BLaER1 (cell line): ENCODE results near the gene PCDHB13.
A peak's percentile ranks its signal among the peaks of the same experiment; 100 is the strongest.
"Not testable (repeated sequence)": the region's sequence is repeated elsewhere in the genome, so short reads cannot be mapped to it uniquely, and the experiment has no call there.

Experiments used
- H3K27ac ChIP-seq: shearing (Covaris generic); formaldehyde crosslinking; 2 replicates; pipeline ENCODE4 v1.8.1; 2022
- H3K27me3 ChIP-seq: shearing (Covaris generic); formaldehyde crosslinking; 2 replicates; pipeline ENCODE4 v1.8.1; 2022
- H3K36me3 ChIP-seq: shearing (Covaris generic); formaldehyde crosslinking; 2 replicates; pipeline ENCODE4 v1.8.1; 2022
- H3K4me1 ChIP-seq: shearing (Covaris generic); formaldehyde crosslinking; 2 replicates; pipeline ENCODE4 v1.8.1; 2022
- H3K4me2 ChIP-seq: shearing (Covaris generic); formaldehyde crosslinking; 2 replicates; pipeline ENCODE4 v1.8.1; 2022
- H3K4me3 ChIP-seq: shearing (Covaris generic); formaldehyde crosslinking; 2 replicates; pipeline ENCODE4 v1.8.1; 2022
- H3K9ac ChIP-seq: shearing (Covaris generic); formaldehyde crosslinking; 2 replicates; pipeline ENCODE4 v1.8.1; 2022
- H3K9me3 ChIP-seq: shearing (Covaris generic); formaldehyde crosslinking; 2 replicates; pipeline ENCODE4 v1.8.1; 2022
- H4K20me1 ChIP-seq: shearing (Covaris generic); formaldehyde crosslinking; 2 replicates; pipeline ENCODE4 v1.8.1; 2022
- Cebpa-rat ChIP-seq: shearing (Covaris generic); IDR thresholded peaks from 2 replicates; pipeline ENCODE4 v1.8.1; 2022

Gene PCDHB13

DNA sequence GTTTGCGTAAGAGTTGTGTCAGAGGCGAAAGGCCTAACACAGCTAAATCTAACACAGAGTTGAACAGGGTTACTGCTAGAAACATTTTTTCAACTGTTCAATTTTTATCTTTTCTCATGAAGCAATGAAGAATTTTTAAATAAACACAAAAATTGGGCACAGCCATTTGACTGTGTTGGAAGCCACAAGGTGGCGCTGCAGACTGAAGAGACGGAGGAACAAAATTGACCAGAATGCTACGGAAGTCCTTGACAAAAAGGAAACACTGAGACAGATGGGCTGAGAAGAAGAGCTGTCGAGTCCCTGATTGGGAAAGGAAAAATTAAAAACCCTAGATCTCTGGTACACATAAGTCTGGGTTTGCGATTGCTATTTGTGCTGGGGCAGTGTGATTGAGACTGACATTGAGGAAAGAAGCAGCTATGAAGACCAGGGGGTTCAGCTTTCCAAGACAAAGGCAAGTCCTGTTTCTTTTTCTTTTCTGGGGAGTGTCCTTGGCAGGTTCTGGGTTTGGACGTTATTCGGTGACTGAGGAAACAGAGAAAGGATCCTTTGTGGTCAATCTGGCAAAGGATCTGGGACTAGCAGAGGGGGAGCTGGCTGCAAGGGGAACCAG lies 26.7 kb upstream of the PCDHB13 start, which contains the start of gene PCDHB9:
TSS of gene PCDHB9 (plus strand) at position 265 of the 616 bp plus-strand sequence. CDS start at position 423, 158 bp downstream.
- no peaks in the 10 kb centered on the region for H3K27me3 ChIP-seq

DNA sequence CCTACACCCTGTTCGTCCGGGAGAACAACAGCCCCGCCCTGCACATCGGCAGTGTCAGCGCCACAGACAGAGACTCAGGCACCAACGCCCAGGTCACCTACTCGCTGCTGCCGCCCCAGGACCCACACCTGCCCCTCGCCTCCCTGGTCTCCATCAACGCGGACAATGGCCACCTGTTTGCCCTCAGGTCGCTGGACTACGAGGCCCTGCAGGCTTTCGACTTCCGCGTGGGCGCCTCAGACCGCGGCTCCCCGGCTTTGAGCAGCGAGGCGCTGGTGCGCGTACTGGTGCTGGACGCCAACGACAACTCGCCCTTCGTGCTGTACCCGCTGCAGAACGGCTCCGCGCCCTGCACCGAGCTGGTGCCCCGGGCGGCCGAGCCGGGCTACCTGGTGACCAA lies 25.0 kb upstream of the PCDHB13 start:
- H3K36me3 ChIP-seq, result not testable (repeated sequence)

More for the DNA sequence above, 26.7 kb upstream of the PCDHB13 start, which contains the start of gene PCDHB9:
- Histone ChIP-seq H3K36me3 (no peaks in the 10 kb centered on the region), H3K4me1 (no peaks in the 10 kb centered on the region), H3K9ac (no peak within 1 kb of the TSS), H4K20me1 (no peaks in the 10 kb centered on the region), H3K27ac (no peak within 1 kb of the TSS), H3K4me2 (no peak within 1 kb of the TSS), H3K9me3 (peaks cover 55% of the 10 kb centered on the region), H3K4me3 (peak within 1 kb of the TSS; percentile 57)
- TF ChIP-seq Cebpa-rat, result no peak

DNA sequence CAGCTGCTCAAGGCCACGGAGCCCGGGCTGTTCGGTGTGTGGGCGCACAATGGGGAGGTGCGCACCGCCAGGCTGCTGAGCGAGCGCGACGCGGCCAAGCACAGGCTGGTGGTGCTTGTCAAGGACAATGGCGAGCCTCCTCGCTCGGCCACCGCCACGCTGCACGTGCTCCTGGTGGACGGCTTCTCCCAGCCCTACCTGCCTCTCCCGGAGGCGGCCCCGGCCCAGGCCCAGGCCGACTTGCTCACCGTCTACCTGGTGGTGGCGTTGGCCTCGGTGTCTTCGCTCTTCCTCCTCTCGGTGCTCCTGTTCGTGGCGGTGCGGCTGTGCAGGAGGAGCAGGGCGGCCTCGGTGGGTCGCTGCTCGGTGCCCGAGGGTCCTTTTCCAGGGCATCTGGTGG lies 24.6 kb upstream of the PCDHB13 start:
- not testable (repeated sequence) for H3K27ac ChIP-seq, H3K9ac ChIP-seq, H3K27me3 ChIP-seq, H3K36me3 ChIP-seq, H3K4me1 ChIP-seq, H3K4me2 ChIP-seq, H4K20me1 ChIP-seq, H3K4me3 ChIP-seq
- H3K9me3 ChIP-seq, result peaks cover 52% of the 10 kb centered on the region

More for the DNA sequence above, 25.0 kb upstream of the PCDHB13 start:
- not testable (repeated sequence) for H3K27me3 ChIP-seq, H3K27ac ChIP-seq, H3K4me1 ChIP-seq, H4K20me1 ChIP-seq, H3K4me3 ChIP-seq, H3K4me2 ChIP-seq, H3K9ac ChIP-seq
- H3K9me3 ChIP-seq, result peaks cover 54% of the 10 kb centered on the region

DNA sequence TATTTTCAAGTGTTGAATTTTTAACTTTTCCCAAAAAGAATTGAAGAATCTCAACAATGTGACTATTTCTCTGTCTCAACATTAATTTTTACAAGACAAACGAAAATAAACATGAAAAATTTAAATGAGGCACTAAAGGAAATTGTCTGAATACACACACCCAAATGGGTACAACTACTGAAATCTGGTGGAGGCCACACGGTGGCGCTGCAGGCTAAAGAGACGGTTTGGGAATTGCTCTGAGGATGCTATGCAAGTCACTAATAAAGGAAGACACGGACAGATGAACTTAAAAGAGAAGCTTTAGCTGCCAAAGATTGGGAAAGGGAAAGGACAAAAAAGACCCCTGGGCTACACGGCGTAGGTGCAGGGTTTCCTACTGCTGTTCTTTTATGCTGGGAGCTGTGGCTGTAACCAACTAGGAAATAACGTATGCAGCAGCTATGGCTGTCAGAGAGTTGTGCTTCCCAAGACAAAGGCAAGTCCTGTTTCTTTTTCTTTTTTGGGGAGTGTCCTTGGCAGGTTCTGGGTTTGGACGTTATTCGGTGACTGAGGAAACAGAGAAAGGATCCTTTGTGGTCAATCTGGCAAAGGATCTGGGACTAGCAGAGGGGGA lies 21.5 kb upstream of the PCDHB13 start, which contains the start of gene PCDHB10:
TSS of gene PCDHB10 (plus strand) at position 244 of the 616 bp plus-strand sequence. CDS start at position 444, 200 bp downstream.
- no peak within 1 kb of the TSS for H3K4me2 ChIP-seq
- TF ChIP-seq Cebpa-rat, result no peak

DNA sequence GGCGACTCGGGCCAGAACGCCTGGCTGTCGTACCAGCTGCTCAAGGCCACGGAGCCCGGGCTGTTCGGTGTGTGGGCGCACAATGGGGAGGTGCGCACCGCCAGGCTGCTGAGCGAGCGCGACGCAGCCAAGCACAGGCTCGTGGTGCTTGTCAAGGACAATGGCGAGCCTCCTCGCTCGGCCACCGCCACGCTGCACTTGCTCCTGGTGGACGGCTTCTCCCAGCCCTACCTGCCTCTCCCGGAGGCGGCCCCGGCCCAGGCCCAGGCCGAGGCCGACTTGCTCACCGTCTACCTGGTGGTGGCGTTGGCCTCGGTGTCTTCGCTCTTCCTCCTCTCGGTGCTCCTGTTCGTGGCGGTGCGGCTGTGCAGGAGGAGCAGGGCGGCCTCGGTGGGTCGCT lies 19.4 kb upstream of the PCDHB13 start:
- not testable (repeated sequence) for H3K4me1 ChIP-seq, H3K9ac ChIP-seq, H3K27ac ChIP-seq, H4K20me1 ChIP-seq, H3K4me2 ChIP-seq, H3K27me3 ChIP-seq, H3K36me3 ChIP-seq, H3K4me3 ChIP-seq
- H3K9me3 ChIP-seq, result peaks cover 57% of the 10 kb centered on the region

More for the DNA sequence above, 21.5 kb upstream of the PCDHB13 start, which contains the start of gene PCDHB10:
- no peak within 1 kb of the TSS for H3K4me3 ChIP-seq
- H4K20me1 ChIP-seq, result no peaks in the 10 kb centered on the region
- H3K9me3 ChIP-seq, result peaks cover 61% of the 10 kb centered on the region
- no peaks in the 10 kb centered on the region for H3K36me3 ChIP-seq
- no peaks in the 10 kb centered on the region for H3K27me3 ChIP-seq
- H3K9ac ChIP-seq, result no peak within 1 kb of the TSS
- H3K27ac ChIP-seq, result no peak within 1 kb of the TSS
- H3K4me1 ChIP-seq, result no peaks in the 10 kb centered on the region

DNA sequence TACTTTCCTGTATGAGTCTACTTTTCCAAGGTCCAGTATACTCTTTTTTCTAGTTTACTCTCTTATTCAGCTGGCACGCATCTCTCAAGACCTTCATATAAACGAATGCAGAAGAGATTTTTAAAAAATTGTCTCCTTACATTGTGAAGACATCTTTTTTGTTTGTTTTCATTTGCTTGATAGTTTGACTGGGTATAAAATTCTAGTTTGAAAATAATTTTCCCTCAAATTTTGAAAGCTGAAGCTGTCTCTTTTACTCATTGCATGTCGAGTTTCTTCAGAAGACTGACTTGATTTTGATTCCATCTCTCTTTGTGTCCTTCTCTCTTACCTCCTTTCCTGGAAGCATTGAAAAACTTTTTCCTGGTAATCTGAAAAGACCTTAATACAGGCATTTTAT lies 17.4 kb upstream of the PCDHB13 start:
- TF ChIP-seq Cebpa-rat, result no peak
- Histone ChIP-seq H3K4me1 (no peaks in the 10 kb centered on the region), H3K27ac (no peak overlapping the region), H3K27me3 (no peaks in the 10 kb centered on the region), H3K9ac (no peak overlapping the region), H3K4me3 (no peak overlapping the region), H4K20me1 (no peaks in the 10 kb centered on the region), H3K4me2 (no peak overlapping the region), H3K36me3 (no peaks in the 10 kb centered on the region), H3K9me3 (peaks cover 68% of the 10 kb centered on the region)

DNA sequence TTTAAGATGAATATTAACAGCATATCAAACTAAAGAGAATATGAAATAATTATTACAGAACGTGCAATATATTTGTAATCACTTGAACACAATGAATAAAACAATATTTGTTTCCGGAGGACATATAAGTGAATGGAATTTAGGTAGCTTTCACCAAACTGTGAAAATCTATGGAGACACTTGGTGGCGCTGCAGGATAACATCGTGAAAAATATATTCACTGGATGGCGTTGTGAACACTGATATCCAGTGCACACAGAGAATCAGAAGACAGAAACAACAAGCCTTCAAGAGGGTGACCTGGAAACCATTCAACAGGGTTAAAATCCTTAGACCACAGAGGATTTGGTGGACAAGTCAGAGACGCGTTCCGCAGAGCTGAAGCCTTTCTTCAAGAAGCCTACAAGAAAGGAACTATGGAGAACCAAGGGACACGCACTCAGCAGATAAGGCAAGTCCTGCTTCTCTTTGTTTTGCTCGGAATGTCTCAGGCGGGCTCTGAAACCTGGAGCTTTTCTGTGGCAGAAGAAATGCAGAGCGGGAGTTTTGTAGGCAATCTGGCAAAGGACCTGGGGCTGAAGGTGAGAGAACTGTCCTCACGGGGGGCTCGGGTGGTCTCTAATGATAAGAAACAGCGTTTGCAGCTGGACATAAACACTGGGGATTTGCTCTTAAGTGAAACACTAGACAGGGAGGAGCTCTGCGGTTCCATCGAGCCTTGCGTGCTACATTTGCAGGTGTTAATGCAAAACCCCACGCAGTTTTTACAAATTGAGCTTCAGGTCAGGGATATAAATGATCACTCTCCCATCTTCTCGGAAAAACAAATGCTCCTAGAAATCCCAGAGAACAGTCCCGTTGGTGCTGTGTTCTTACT lies 14.1 kb upstream of the PCDHB13 start, which contains the start of gene PCDHB11:
TSS of gene PCDHB11 (plus strand) at position 269 of the 877 bp plus-strand sequence. CDS start at position 417, 148 bp downstream.
- Histone ChIP-seq H3K27ac (no peak within 1 kb of the TSS), H3K27me3 (no peaks in the 10 kb centered on the region), H3K9me3 (peaks cover 63% of the 10 kb centered on the region), H4K20me1 (no peaks in the 10 kb centered on the region), H3K4me2 (no peak within 1 kb of the TSS), H3K9ac (no peak within 1 kb of the TSS), H3K4me1 (no peaks in the 10 kb centered on the region), H3K4me3 (no peak within 1 kb of the TSS), H3K36me3 (no peaks in the 10 kb centered on the region)
- TF ChIP-seq Cebpa-rat, result no peak

DNA sequence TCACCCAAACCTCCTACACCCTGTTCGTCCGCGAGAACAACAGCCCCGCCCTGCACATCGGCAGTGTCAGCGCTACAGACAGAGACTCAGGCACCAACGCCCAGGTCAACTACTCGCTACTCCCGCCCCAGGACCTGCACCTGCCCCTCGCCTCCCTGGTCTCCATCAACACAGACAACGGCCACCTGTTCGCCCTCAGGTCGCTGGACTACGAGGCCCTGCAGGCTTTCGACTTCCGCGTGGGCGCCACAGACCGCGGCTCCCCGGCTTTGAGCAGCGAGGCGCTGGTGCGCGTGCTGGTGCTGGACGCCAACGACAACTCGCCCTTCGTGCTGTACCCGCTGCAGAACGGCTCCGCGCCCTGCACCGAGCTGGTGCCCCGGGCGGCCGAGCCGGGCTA lies 12.6 kb upstream of the PCDHB13 start:
- H4K20me1 ChIP-seq, H3K4me1 ChIP-seq, H3K4me3 ChIP-seq, H3K4me2 ChIP-seq, H3K9ac ChIP-seq, H3K27me3 ChIP-seq, H3K36me3 ChIP-seq, H3K27ac ChIP-seq: not testable (repeated sequence)
- peaks cover 58% of the 10 kb centered on the region for H3K9me3 ChIP-seq

DNA sequence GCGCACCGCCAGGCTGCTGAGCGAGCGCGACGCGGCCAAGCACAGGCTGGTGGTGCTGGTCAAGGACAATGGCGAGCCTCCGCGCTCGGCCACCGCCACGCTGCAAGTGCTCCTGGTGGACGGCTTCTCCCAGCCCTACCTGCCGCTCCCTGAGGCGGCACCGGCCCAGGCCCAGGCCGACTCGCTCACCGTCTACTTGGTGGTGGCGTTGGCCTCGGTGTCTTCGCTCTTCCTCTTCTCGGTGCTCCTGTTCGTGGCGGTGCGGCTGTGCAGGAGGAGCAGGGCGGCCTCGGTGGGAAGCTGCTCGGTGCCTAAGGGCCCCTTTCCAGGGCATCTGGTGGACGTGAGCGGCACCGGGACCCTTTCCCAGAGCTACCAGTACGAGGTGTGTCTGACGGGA lies 12.1 kb upstream of the PCDHB13 start:
- H3K4me3 ChIP-seq, H3K27ac ChIP-seq, H3K9ac ChIP-seq, H3K27me3 ChIP-seq, H3K4me2 ChIP-seq, H3K36me3 ChIP-seq, H4K20me1 ChIP-seq, H3K4me1 ChIP-seq: not testable (repeated sequence)
- peaks cover 53% of the 10 kb centered on the region for H3K9me3 ChIP-seq

DNA sequence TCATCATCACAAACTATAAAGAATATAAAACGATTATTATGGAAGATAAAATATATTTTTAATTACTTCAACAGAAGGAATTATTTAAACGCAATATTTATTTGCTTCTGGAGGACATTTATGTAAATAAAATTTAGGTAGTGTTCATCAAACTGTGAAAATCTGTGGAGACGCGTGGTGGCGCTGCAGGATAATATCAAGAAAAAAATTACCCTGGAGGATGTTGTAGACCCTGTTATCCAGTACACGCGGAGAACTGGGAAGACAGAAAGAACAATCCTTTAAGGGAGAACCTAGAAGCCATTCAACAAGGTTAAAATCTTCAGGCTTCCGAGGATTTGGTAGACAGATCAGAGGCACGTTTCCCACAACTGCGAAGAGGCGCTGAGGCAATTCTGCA lies 5.2 kb upstream of the PCDHB13 start, which contains the start of gene PCDHB12:
TSS of gene PCDHB12 (plus strand) at position 242 of the 400 bp plus-strand sequence. CDS start 189 bp downstream, outside the sequence.
- H3K4me3 ChIP-seq, result no peak within 1 kb of the TSS
- H4K20me1 ChIP-seq, result no peaks in the 10 kb centered on the region
- no peak within 1 kb of the TSS for H3K4me2 ChIP-seq
- no peaks in the 10 kb centered on the region for H3K4me1 ChIP-seq
- no peaks in the 10 kb centered on the region for H3K36me3 ChIP-seq
- H3K9ac ChIP-seq, result no peak within 1 kb of the TSS
- no peaks in the 10 kb centered on the region for H3K27me3 ChIP-seq
- peaks cover 26% of the 10 kb centered on the region for H3K9me3 ChIP-seq
- H3K27ac ChIP-seq, result no peak within 1 kb of the TSS
- no peak for TF ChIP-seq Cebpa-rat

DNA sequence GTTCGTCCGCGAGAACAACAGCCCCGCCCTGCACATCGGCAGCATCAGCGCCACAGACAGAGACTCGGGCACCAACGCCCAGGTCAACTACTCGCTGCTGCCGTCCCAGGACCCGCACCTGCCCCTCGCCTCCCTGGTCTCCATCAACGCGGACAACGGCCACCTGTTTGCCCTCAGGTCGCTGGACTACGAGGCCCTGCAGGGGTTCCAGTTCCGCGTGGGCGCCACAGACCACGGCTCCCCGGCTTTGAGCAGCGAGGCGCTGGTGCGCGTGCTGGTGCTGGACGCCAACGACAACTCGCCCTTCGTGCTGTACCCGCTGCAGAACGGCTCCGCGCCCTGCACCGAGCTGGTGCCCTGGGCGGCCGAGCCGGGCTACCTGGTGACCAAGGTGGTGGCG lies 3.4 kb upstream of the PCDHB13 start:
- not testable (repeated sequence) for H4K20me1 ChIP-seq, H3K4me3 ChIP-seq, H3K4me2 ChIP-seq, H3K9ac ChIP-seq, H3K27ac ChIP-seq, H3K27me3 ChIP-seq, H3K36me3 ChIP-seq, H3K4me1 ChIP-seq
- H3K9me3 ChIP-seq, result peaks cover 35% of the 10 kb centered on the region

DNA sequence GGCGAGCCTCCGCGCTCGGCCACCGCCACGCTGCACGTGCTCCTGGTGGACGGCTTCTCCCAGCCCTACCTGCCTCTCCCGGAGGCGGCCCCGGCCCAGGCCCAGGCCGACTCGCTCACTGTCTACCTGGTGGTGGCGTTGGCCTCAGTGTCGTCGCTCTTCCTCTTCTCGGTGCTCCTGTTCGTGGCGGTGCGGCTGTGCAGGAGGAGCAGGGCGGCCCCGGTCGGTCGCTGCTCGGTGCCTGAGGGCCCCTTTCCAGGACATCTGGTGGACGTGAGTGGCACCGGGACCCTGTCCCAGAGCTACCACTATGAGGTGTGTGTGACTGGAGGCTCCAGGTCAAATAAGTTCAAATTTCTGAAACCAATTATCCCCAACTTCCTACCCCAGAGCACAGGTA lies 2.9 kb upstream of the PCDHB13 start:
- not testable (repeated sequence) for H3K27me3 ChIP-seq, H3K36me3 ChIP-seq, H3K4me2 ChIP-seq, H3K9ac ChIP-seq, H3K27ac ChIP-seq, H4K20me1 ChIP-seq, H3K4me3 ChIP-seq, H3K4me1 ChIP-seq
- peaks cover 39% of the 10 kb centered on the region for H3K9me3 ChIP-seq

DNA sequence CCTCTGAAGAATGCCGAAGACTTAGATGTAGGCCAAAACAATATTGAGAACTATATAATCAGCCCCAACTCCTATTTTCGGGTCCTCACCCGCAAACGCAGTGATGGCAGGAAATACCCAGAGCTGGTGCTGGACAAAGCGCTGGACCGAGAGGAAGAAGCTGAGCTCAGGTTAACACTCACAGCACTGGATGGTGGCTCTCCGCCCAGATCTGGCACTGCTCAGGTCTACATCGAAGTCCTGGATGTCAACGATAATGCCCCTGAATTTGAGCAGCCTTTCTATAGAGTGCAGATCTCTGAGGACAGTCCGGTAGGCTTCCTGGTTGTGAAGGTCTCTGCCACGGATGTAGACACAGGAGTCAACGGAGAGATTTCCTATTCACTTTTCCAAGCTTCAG lies 864 bp downstream of the PCDHB13 start:
- not testable (repeated sequence) for H3K4me3 ChIP-seq, H3K9ac ChIP-seq, H4K20me1 ChIP-seq, H3K4me2 ChIP-seq, H3K27me3 ChIP-seq, H3K27ac ChIP-seq, H3K4me1 ChIP-seq, H3K36me3 ChIP-seq
- peaks cover 43% of the 10 kb centered on the region for H3K9me3 ChIP-seq
